Measurements from ENCODE around the gene ARL17B. TPM values are rescaled to one million over a fixed set of nuclear protein-coding genes. Genes with fewer than 3 reads are reported as not detected.
"Not testable (repeated sequence)": the region's sequence is repeated elsewhere in the genome, so short reads cannot be mapped to it uniquely, and the experiment has no call there.

The ARL17B gene
- total and polyA plus RNA-seq, 2 of the 4 experiments (the other 2 are of a cell fraction), result 4.8 to 6.5 TPM

DNA sequence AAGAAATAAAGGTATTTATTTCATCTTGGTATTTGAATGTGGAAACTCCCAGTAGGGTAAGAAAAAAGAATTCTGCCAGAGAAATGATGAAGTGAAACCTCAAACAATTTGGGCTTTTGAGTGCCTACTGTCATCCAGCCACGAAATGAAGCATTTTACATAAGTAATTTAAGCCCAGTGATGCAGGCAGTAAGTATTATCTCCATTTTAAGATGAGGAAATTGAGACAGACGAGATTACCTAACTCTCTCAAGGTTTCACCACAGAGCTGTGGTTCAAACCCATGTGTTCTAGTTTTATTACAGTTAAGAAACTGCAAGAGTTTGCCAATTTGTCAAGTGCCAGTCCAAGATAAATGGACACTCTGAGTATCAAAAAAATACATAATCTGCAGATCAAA is 13.2 kb downstream of the ARL17B start:
- H2AK9ac ChIP-seq (replicated peaks; ENCODE audit: low read depth, low read length, poor library complexity); intact Hi-C loops (cut with micrococcal nuclease); CTCF ChIA-PET; H3K9ac ChIP-seq (ENCODE audit: low read depth, low read length); BruUV-seq (replicated peaks); H3K4ac ChIP-seq (ENCODE audit: low read depth, low read length); H3K18ac ChIP-seq (ENCODE audit: low read depth, low read length); H4K8ac ChIP-seq (ENCODE audit: low read depth in 2 of 2, low read length in 2 of 2); H4K20me1 ChIP-seq (ENCODE audit: insufficient read depth, low read length); H3K27me3 ChIP-seq (ENCODE audit: control insufficient read depth, insufficient read depth, low read length); DNase-seq; H2BK120ac ChIP-seq (ENCODE audit: low read depth, low read length); H2BK5ac ChIP-seq (ENCODE audit: low read depth, low read length, poor library complexity, severe bottlenecking); H3K9me1 ChIP-seq (ENCODE audit: insufficient read depth, low read length); H3K4me3 ChIP-seq (ENCODE audit: insufficient read depth, low read depth, low read length); H3K23ac ChIP-seq (ENCODE audit: low read depth, low read length); H3K4me2 ChIP-seq (ENCODE audit: low read depth, low read length); H4K5ac ChIP-seq (ENCODE audit: low read depth, low read length); POLR2A ChIA-PET (ENCODE audit: unreplicated experiment); H2AFZ ChIP-seq (replicated peaks; ENCODE audit: low read length, poor library complexity); H2BK20ac ChIP-seq (ENCODE audit: low read depth, low read length); in situ Hi-C loops (cut with MboI; ENCODE audit: low sequenced_read_pairs); ATAC-seq (ENCODE audit: low read depth); H4K91ac ChIP-seq (ENCODE audit: insufficient read depth, low read depth, low read length); H3K4me1 ChIP-seq (ENCODE audit: control insufficient read depth, insufficient read depth, low read length); H3K27ac ChIP-seq (ENCODE audit: insufficient read depth, low read length); H2AK5ac ChIP-seq (ENCODE audit: low read depth, low read length); dilution Hi-C loops (cut with HindIII; ENCODE audit: low sequenced_read_pairs, unreplicated experiment); H3K56ac ChIP-seq (ENCODE audit: extremely low read depth, insufficient read depth, low read length); H2BK15ac ChIP-seq (ENCODE audit: low read depth, low read length); H3K79me1 ChIP-seq (ENCODE audit: low read depth in 1 of 2, low read length in 2 of 2); H3K36me3 ChIP-seq (ENCODE audit: control insufficient read depth, insufficient read depth, low read length); H3K9me3 ChIP-seq (ENCODE audit: control insufficient read depth, insufficient read depth, low read length); H3K14ac ChIP-seq (replicated peaks; ENCODE audit: low read depth, low read length): not testable (repeated sequence)
- no CpG with 5 or more reads among the region's 2 CpGs for WGBS, 2 experiments (ENCODE audit: extremely low coverage in 2 of 2, insufficient read length in 1 of 2)

DNA sequence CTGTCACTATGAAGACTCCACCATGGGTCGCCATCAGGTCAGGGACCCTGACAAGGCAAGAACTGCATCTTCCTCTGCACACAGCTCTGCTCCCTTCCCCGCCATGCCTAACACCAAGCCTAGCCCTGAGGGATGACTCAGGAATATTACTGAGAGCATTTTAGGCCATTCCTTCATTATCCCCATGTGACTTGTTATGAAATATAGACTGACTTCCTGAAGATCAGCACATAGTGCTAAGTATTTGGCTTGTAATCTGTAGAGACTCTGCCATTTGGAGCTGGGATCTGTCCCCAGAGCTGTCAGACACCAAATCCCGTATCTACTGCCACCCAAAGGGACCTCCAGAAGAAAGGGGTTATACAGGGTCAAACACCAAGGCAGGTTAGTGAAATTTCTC is 19.4 kb downstream of the ARL17B start:
- H4K20me1 ChIP-seq (ENCODE audit: insufficient read depth, low read length); H2BK20ac ChIP-seq (ENCODE audit: low read depth, low read length); CTCF ChIA-PET; H2BK5ac ChIP-seq (ENCODE audit: low read depth, low read length, poor library complexity, severe bottlenecking); H3K4ac ChIP-seq (ENCODE audit: low read depth, low read length); H2BK120ac ChIP-seq (ENCODE audit: low read depth, low read length); H3K27me3 ChIP-seq (ENCODE audit: control insufficient read depth, insufficient read depth, low read length); in situ Hi-C loops (cut with MboI; ENCODE audit: low sequenced_read_pairs); DNase-seq; BruUV-seq (replicated peaks); H4K5ac ChIP-seq (ENCODE audit: low read depth, low read length); H3K4me1 ChIP-seq (ENCODE audit: control insufficient read depth, insufficient read depth, low read length); H2AK5ac ChIP-seq (ENCODE audit: low read depth, low read length); H4K91ac ChIP-seq (ENCODE audit: insufficient read depth, low read depth, low read length); H3K23ac ChIP-seq (ENCODE audit: low read depth, low read length); H3K27ac ChIP-seq (ENCODE audit: insufficient read depth, low read length); H3K18ac ChIP-seq (ENCODE audit: low read depth, low read length); H3K4me2 ChIP-seq (ENCODE audit: low read depth, low read length); H2BK15ac ChIP-seq (ENCODE audit: low read depth, low read length); POLR2A ChIA-PET (ENCODE audit: unreplicated experiment); dilution Hi-C loops (cut with HindIII; ENCODE audit: low sequenced_read_pairs, unreplicated experiment); H4K8ac ChIP-seq (ENCODE audit: low read depth in 2 of 2, low read length in 2 of 2); H3K36me3 ChIP-seq (ENCODE audit: control insufficient read depth, insufficient read depth, low read length); H3K14ac ChIP-seq (replicated peaks; ENCODE audit: low read depth, low read length); H3K79me1 ChIP-seq (ENCODE audit: low read depth in 1 of 2, low read length in 2 of 2); H3K9me3 ChIP-seq (ENCODE audit: control insufficient read depth, insufficient read depth, low read length); H3K9me1 ChIP-seq (ENCODE audit: insufficient read depth, low read length); H3K56ac ChIP-seq (ENCODE audit: extremely low read depth, insufficient read depth, low read length); H3K9ac ChIP-seq (ENCODE audit: low read depth, low read length); H2AFZ ChIP-seq (replicated peaks; ENCODE audit: low read length, poor library complexity); H3K4me3 ChIP-seq (ENCODE audit: insufficient read depth, low read depth, low read length); intact Hi-C loops (cut with micrococcal nuclease); H2AK9ac ChIP-seq (replicated peaks; ENCODE audit: low read depth, low read length, poor library complexity): not testable (repeated sequence)
- no CpG with 5 or more reads among the region's 3 CpGs for WGBS, 2 experiments (ENCODE audit: extremely low coverage in 2 of 2, insufficient read length in 1 of 2)
- peak; percentile 44; the same call in 1 of the 2 replicates for ATAC-seq (ENCODE audit: low read depth)
